GM12891 (cell line): Measurements from ENCODE around the gene SHISA8. TPM values are rescaled to one million over a fixed set of nuclear protein-coding genes. Genes with fewer than 3 reads are reported as not detected.
A peak's percentile ranks its signal among the peaks of the same experiment; 100 is the strongest.
"Not testable (repeated sequence)": the region's sequence is repeated elsewhere in the genome, so short reads cannot be mapped to it uniquely, and the experiment has no call there.

Experiments used
- DNase-seq: peaks from one replicate; pipeline ENCODE4 v3.0.0; 2011; ENCODE audit warnings: low spot score; ENCODE audit not compliant: insufficient read length
- FAIRE-seq: peaks from 2 replicates; lab custom pipeline; 2011; peaks lifted over from hg19 to GRCh38; lab: Jason Lieb, UNC
- PAX5 ChIP-seq: IDR thresholded peaks from 2 replicates; pipeline ENCODE4 v1.6.1; 2011; ENCODE audit warnings: low read length, moderate library complexity, mild to moderate bottlenecking; ENCODE audit not compliant: insufficient read depth, severe bottlenecking
- POLR2A ChIP-seq: IDR thresholded peaks from 2 replicates; pipeline ENCODE4 v1.6.1; 2011; ENCODE audit warnings: low read depth, low read length, control low read depth
- POLR2AphosphoS5 ChIP-seq: IDR thresholded peaks from 2 replicates; pipeline ENCODE4 v1.6.1; 2011; ENCODE audit warnings: low read depth, low read length, control low read depth
- POU2F2 ChIP-seq: IDR thresholded peaks from 2 replicates; pipeline ENCODE4 v1.6.1; 2011; ENCODE audit warnings: low read depth, mild to moderate bottlenecking, control low read depth, low read length, moderate library complexity
- SPI1 ChIP-seq: IDR thresholded peaks from 2 replicates; pipeline ENCODE4 v1.6.1; 2011; ENCODE audit warnings: low read depth, low read length, control low read depth
- TAF1 ChIP-seq: IDR thresholded peaks from 2 replicates; pipeline ENCODE4 v1.6.1; 2011; ENCODE audit warnings: low read depth, low read length, control low read depth
- polyA plus RNA-seq: library from polyadenylated mRNA; unstranded; fragments of >200 nt; gene quantifications from one replicate; pipeline ENCODE4 v1.2.1, GENCODE V29; 2012; ENCODE audit warnings: low read depth, missing spikeins, inconsistent platforms; ENCODE audit not compliant: missing spikeins

The SHISA8 gene
- polyA plus RNA-seq = 3.2 TPM

GRCh38 chr22:41915035-41915785 is at the start of gene SHISA8:
Gene SHISA8 (minus strand): TSS chr22:41915074. CDS start chr22:41914667, 407 bp downstream.
- DNase-seq (peak; percentile 72), FAIRE-seq (peak; percentile 87)
- TF ChIP-seq POU2F2 = no peak
- TF ChIP-seq TAF1 = no peak
- TF ChIP-seq SPI1 = no peak
- no peak for TF ChIP-seq POLR2A
- no peak for TF ChIP-seq PAX5
- no peak for TF ChIP-seq POLR2AphosphoS5

DNA sequence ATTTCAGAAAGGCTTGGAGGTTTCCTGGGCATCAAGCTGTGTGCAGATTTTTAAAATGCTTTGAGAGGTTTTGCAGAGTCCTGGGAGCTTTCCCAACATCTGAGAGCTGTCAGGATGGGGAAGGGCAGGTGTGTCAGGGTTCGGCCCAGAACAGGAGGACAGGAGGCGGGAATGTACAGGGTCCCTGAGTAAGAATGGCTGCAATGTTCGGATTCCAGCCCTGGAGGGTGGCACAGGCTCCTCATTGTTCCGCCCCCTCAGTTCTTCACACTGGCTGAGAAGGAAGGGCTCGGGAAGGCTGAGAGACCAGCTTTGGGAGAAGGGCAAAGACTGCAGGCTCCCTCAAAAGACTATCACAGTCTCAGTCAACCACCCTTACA is 49.2 kb upstream of the SHISA8 start:
- no peak for FAIRE-seq
- no peak for DNase-seq

DNA sequence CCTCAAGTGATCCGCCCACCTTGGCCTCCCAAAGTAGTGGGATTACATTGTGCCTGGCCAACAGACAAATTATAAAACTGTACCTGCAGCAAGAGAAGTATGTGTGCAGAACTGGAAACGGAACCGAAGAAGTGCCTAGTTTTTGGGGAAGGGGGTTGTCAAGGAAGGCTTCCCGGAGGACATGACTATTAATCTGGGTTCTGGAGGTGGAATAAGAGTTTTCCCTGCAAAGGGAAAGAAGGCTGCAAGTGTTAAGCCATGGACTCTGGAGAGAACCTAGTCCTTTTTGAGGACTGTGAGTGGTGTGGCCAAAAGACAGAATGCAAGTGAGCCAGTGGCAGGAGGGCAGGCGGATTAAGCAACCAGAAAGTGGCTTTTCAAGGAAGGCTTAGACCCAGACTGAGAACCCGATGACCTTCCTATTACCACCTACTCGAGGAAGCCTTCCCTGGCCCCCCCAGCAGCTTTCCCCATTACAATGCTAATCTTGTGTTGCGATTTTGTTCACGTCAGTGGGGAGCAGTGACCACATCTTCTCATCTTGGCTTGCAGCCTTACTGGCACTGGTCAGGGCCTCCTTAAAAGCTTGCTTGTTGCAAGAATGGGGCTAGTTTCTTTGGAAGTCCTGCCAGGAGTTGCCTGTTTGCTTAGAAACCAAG is 48.7 kb upstream of the SHISA8 start:
- no peak for FAIRE-seq
- TF ChIP-seq SPI1 = no peak
- no peak for TF ChIP-seq POLR2A
- no peak for TF ChIP-seq TAF1
- no peak for TF ChIP-seq POU2F2
- no peak for TF ChIP-seq PAX5
- TF ChIP-seq POLR2AphosphoS5 = no peak

More for the DNA sequence above, 49.2 kb upstream of the SHISA8 start:
- TF ChIP-seq TAF1 = no peak
- TF ChIP-seq POU2F2 = no peak
- TF ChIP-seq POLR2AphosphoS5 = no peak
- no peak for TF ChIP-seq SPI1
- no peak for TF ChIP-seq POLR2A
- no peak for TF ChIP-seq PAX5

DNA sequence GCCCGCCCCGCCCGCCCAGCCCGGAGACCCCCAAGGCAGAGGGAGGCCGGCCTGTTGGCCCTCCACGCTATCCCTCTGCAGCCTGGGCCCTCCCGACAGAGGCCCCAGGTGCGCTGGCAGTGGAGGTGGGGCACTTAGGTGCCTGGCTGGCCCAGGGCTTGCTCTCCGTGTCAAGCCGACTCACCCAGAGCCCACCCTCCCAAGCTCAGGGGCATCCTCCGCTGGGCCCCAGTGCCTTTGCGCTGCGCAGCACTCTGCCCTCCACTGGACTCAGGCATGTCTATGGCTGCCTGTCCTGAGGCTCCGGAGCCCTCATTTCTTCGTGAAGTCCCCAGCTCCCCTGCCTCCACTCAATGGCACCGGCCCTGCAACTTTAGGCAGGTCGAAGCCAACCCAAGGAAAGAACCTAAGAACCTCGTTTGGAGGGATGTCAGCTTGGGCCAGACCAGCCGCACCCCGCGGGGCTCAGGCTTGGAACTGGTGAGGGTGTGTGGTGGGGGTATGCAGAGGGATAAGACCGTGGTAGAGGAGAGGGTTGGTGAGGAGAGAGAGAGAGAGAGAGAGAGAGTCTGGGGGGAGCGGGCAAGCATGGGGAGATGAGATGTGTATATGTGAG is 43.2 kb upstream of the SHISA8 start:
- DNase-seq = no peak
- no peak for FAIRE-seq
- TF ChIP-seq TAF1 = 0 out of 2 replicates have a peak, but pooled peaks have one; percentile 2
- no peak for TF ChIP-seq POLR2A

More for the DNA sequence above, 48.7 kb upstream of the SHISA8 start:
- no peak for DNase-seq

GRCh38 chr22:41952713-41953112 is 37.8 kb upstream of the SHISA8 start:
- TF ChIP-seq POLR2A = no peak
- TF ChIP-seq SPI1 = no peak
- TF ChIP-seq POU2F2 = no peak
- no peak for TF ChIP-seq PAX5
- TF ChIP-seq POLR2AphosphoS5 = no peak
- no peak for TF ChIP-seq TAF1
- DNase-seq (no peak), FAIRE-seq (no peak)

GRCh38 chr22:41951898-41952474 is 37.1 kb upstream of the SHISA8 start, which contains the start of gene SMIM45:
Gene SMIM45 (plus strand): TSS chr22:41952150.
- peak; percentile 50 for FAIRE-seq

DNA sequence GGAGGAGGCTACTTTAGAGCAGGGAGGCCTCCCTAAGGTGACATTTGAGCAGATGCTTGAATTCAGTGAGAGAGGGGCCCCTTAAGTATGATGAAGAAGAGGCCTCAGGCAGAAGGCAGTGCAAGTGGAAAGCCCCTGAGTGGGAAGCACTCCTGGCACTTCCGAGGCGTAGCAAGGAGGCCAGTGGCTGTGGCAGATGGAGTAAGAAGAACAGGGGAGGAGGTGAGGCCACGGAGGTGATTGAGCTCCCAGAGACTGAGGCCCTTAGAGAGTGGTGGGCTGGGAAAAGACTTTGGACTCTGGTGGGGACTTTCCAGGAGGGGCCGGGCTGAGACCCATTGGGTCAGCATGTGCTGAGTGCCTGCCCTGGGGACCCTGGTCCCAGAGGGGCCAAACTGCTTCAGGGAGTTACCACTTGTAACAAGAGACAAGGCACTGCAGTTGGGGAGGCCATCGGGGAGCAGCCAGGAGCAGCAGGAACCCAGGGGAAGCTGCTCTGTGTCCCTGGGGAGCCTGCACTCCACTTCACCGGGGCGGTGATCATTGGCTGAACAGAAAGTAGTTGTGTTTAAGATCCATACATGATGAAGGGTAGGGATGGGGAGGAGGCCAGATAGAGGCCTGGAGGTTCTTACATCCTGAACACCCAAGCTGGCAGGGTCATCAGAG is 34.6 kb upstream of the SHISA8 start:
- DNase-seq (no peak), FAIRE-seq (peak; percentile 48)
- TF ChIP-seq POU2F2 = 0 out of 2 replicates have a peak, but pooled peaks have one; percentile 31
- TF ChIP-seq PAX5 = no peak
- TF ChIP-seq POLR2A = peak; percentile 39; the same call in 1 of the 2 replicates
- peak; percentile 51; the same call in 1 of the 2 replicates for TF ChIP-seq TAF1
- TF ChIP-seq SPI1 = no peak
- 0 out of 2 replicates have a peak, but pooled peaks have one; percentile 42 for TF ChIP-seq POLR2AphosphoS5

More at GRCh38 chr22:41951898-41952474, 37.1 kb upstream of the SHISA8 start, which contains the start of gene SMIM45:
- no peak for DNase-seq
- TF ChIP-seq SPI1 (no peak), TAF1 (no peak), POLR2AphosphoS5 (no peak), POLR2A (no peak), POU2F2 (no peak), PAX5 (no peak)

DNA sequence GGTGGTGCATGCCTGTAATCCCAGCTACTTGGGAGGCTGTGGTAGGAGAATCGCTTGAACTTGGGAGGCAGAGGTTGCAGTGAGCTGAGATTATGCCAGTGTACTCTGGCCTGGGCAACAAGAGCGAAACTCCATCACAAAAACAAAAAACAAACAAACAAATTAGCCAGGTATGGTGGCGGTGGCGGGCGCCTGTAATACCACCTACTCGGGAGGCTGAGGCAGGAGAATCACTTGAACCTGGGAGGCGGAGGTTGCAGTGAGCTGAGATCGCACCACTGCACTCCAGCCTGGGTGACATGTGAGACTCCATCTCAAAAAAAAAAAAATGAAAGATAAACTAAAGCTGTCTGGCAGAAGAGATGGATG is 34.0 kb upstream of the SHISA8 start:
- not testable (repeated sequence) for DNase-seq, FAIRE-seq

DNA sequence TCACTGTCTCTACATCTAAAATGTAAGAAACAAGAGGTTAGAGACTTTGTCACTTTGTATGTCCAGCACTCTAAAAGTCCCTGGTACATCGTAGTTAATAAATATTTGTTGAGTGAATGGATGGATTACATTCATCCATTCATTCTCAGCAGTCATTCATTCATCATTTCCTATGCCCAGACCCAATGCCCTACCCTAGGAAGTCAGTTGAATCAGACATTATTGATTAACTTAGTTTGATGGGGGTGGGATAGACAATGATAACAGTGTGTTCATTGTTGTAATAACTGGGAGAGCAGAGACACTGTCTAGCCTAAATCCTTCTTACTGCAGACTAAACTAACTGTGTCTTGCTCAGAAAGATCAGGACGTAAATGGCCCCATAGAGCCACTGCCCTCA is 33.3 kb upstream of the SHISA8 start:
- TF ChIP-seq PAX5 = no peak
- TF ChIP-seq TAF1 = no peak
- TF ChIP-seq SPI1 = no peak
- DNase-seq (no peak), FAIRE-seq (peak; percentile 56)

DNA sequence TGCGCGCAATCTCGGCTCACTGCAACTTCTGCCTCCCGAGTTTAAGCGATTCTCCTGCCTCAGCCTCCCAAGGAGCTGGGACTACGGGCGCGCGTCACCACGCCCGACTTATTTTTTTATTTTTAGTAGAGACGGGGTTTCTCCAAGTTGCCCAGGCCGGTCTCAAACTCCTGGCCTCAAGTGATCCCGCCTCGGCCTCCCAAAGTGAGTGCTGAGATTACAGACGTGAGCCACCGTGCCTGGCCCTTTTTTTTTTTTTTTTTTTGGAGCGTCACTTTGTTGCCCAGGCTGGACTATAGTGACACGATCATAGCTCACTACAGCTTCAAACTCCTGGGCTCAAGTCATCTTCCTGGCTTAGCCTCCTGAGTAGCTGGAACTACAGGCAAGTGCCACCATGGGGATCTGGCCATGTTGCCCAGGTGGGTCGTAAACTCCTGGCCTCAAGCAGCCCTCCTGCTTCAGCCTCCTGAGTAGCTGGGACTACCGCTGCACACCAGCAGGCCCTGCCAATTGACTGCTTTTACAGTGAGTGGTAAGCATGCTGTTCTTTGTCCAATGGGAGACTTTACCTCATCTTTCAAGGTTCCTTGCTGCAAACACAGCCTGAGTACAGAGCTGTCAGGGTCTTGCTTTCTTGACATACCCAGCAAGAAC is 32.7 kb upstream of the SHISA8 start:
- FAIRE-seq (peak; percentile 40), DNase-seq (no peak)
- TF ChIP-seq POU2F2 (no peak), SPI1 (no peak), POLR2A (no peak), POLR2AphosphoS5 (no peak), PAX5 (no peak), TAF1 (no peak)
